Activated CD8-positive, alpha-beta memory T cell treated with anti-CD3 and anti-CD28 coated beads, Interleukin-2, amount 10 ng/mL, durations not matched to agents 7 days and 5 days (primary cell): ENCODE results near the gene ESRRG. TPM values are rescaled to one million over a fixed set of nuclear protein-coding genes. Genes with fewer than 3 reads are reported as not detected.

Experiments used
- ATAC-seq: fragments of 150-1000 bp; cut with Tn5 transposase; one replicate; pipeline ENCODE4 v1.10.0; 2021; ENCODE audit warnings: moderate library complexity
- CTCF ChIA-PET: fragments of 350-600 bp; sonication (Branson Sonifier 250); formaldehyde crosslinking; loops from one replicate; lab custom pipeline; 2021; ENCODE audit warnings: antibody characterized with exemption; lab: Charles Lee
- DNase-seq: peaks from one replicate; pipeline ENCODE4 v3.0.0-alpha.2; 2020
- H3K27ac Mint-ChIP-seq: one replicate; pipeline ENCODE4 v1.8.0; 2021; ENCODE audit warnings: mild to moderate bottlenecking, mixed read lengths
- H3K27me3 Mint-ChIP-seq: one replicate; pipeline ENCODE4 v1.8.0; 2021; ENCODE audit warnings: mixed read lengths
- H3K36me3 Mint-ChIP-seq: one replicate; pipeline ENCODE4 v1.8.0; 2021; ENCODE audit warnings: mild to moderate bottlenecking, mixed read lengths
- H3K4me1 Mint-ChIP-seq: one replicate; pipeline ENCODE4 v1.8.0; 2021; ENCODE audit warnings: mixed read lengths
- H3K4me3 Mint-ChIP-seq: one replicate; pipeline ENCODE4 v1.8.0; 2021; ENCODE audit warnings: mild to moderate bottlenecking, moderate library complexity, mixed read lengths
- H3K9me3 Mint-ChIP-seq: one replicate; pipeline ENCODE4 v1.8.0; 2022; ENCODE audit warnings: low read depth, mixed read lengths
- total RNA-seq, 2 experiments: library from RNA; stranded (reverse); gene quantifications; one replicate each; pipeline ENCODE4 v1.2.3, GENCODE V29; 2021

The ESRRG gene
- total RNA-seq, 2 experiments from 2014 or later: not detected

- Mint-ChIP-seq H3K27me3 (no peaks in the 10 kb centered on the region), H3K9me3 (no peaks in the 10 kb centered on the region), H3K27ac (no peak overlapping the region), H3K4me3 (no peak overlapping the region), H3K4me1 (no peaks in the 10 kb centered on the region), H3K36me3 (no peaks in the 10 kb centered on the region)
- DNase-seq (no peak), ATAC-seq (no peak)
- CTCF ChIA-PET: no interaction called here
Measured at GRCh38 chr1:216641669-216642460, 81.4 kb downstream of the ESRRG start.

DNA sequence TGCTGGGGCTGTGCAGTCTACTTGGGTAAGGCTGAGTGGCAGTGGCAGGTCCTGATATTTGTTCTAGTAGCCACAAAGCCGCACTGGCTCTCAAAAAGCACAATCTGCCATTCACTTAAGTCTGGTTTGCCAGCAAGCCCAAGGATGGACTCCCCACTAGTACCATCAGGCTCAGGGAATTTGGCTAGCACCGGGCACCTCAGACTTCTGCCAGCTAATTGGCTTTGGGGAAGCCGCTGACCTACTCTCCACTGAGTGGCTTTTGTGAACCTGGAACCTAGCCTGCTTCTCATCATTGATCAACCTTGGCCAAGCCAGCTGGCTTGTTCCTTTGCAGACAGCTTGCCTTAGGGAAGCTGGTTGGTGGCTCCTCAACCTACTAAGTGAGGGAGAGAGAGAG lies 83.1 kb downstream of the ESRRG start:
- H3K4me3 Mint-ChIP-seq: no peak overlapping the region
- H3K4me1 Mint-ChIP-seq: no peaks in the 10 kb centered on the region
- CTCF ChIA-PET: no interaction called here
- ATAC-seq (no peak), DNase-seq (no peak)
- H3K27ac Mint-ChIP-seq: no peak overlapping the region
- no peaks in the 10 kb centered on the region for H3K27me3 Mint-ChIP-seq
- H3K36me3 Mint-ChIP-seq: no peaks in the 10 kb centered on the region
- no peaks in the 10 kb centered on the region for H3K9me3 Mint-ChIP-seq

DNA sequence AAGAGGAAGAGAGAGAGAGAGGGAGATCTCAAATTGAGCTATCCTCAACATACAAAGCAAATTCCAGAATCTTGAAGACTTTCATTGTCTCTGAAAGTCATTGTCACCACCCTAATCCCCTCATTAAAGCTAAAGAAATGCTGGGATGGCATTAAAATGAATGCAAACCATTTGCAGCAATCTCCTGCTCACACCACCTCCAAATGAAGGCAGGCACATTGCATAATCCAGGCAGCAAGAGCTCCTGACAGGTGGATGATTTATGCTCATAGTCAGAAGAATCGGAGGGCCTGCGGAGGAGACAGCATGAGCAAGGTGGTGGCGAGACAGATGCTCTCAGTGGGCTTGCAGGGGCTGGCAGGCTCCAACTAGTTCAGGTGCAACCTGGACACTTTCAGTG lies 90.2 kb downstream of the ESRRG start:
- peaks cover 7% of the 10 kb centered on the region for H3K9me3 Mint-ChIP-seq
- ATAC-seq: no peak
- DNase-seq: no peak
- no peaks in the 10 kb centered on the region for H3K4me1 Mint-ChIP-seq
- H3K4me3 Mint-ChIP-seq: no peak overlapping the region
- CTCF ChIA-PET: no interaction called here
- H3K27me3 Mint-ChIP-seq: no peaks in the 10 kb centered on the region
- no peaks in the 10 kb centered on the region for H3K36me3 Mint-ChIP-seq
- H3K27ac Mint-ChIP-seq: no peak overlapping the region

DNA sequence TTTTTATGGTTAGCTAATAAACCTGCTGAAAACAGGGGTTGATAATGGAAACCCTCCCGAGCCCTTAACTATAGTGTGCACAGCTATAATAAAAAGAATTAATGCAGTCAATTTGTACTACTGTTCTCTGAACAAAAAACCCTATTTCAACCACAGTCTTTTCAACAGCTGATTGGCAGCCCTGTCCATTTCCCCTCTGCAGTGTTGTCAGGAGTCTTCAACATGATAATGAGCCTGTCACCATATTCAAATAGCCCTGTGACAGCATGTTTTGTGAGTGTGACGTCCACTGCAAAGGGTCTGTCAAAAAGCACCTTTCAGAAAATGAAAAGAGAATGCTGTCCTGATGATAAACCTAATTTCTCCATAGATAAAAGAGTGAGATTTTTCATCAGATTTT lies 92.7 kb downstream of the ESRRG start:
- Mint-ChIP-seq H3K36me3 (no peaks in the 10 kb centered on the region), H3K4me1 (no peaks in the 10 kb centered on the region), H3K27me3 (no peaks in the 10 kb centered on the region), H3K27ac (no peak overlapping the region), H3K4me3 (no peak overlapping the region), H3K9me3 (peaks cover 7% of the 10 kb centered on the region)
- DNase-seq (no peak), ATAC-seq (no peak)
- CTCF ChIA-PET: no interaction called here

- peaks cover 7% of the 10 kb centered on the region for H3K9me3 Mint-ChIP-seq
- no peaks in the 10 kb centered on the region for H3K36me3 Mint-ChIP-seq
- DNase-seq (no peak), ATAC-seq (no peak)
- H3K4me3 Mint-ChIP-seq: no peak overlapping the region
- no peaks in the 10 kb centered on the region for H3K27me3 Mint-ChIP-seq
- CTCF ChIA-PET: no interaction called here
- no peak overlapping the region for H3K27ac Mint-ChIP-seq
- no peaks in the 10 kb centered on the region for H3K4me1 Mint-ChIP-seq
Measured at GRCh38 chr1:216627252-216627651, 96.0 kb downstream of the ESRRG start.

GRCh38 chr1:216626394-216627067 lies 96.7 kb downstream of the ESRRG start:
- H3K4me3 Mint-ChIP-seq: no peak overlapping the region
- no peaks in the 10 kb centered on the region for H3K36me3 Mint-ChIP-seq
- ATAC-seq (no peak), DNase-seq (no peak)
- no peaks in the 10 kb centered on the region for H3K27me3 Mint-ChIP-seq
- peaks cover 4% of the 10 kb centered on the region for H3K9me3 Mint-ChIP-seq
- H3K4me1 Mint-ChIP-seq: no peaks in the 10 kb centered on the region
- H3K27ac Mint-ChIP-seq: no peak overlapping the region
- CTCF ChIA-PET: no interaction called here

GRCh38 chr1:216621536-216621935 lies 101.7 kb downstream of the ESRRG start:
- Mint-ChIP-seq H3K27me3 (no peaks in the 10 kb centered on the region), H3K27ac (no peak overlapping the region), H3K36me3 (no peaks in the 10 kb centered on the region), H3K9me3 (no peaks in the 10 kb centered on the region), H3K4me3 (no peak overlapping the region), H3K4me1 (no peaks in the 10 kb centered on the region)
- CTCF ChIA-PET: no interaction called here
- no peak for ATAC-seq
- DNase-seq: no peak

GRCh38 chr1:216617081-216617875 lies 106.0 kb downstream of the ESRRG start:
- no peak overlapping the region for H3K27ac Mint-ChIP-seq
- CTCF ChIA-PET: no interaction called here
- no peaks in the 10 kb centered on the region for H3K9me3 Mint-ChIP-seq
- no peak overlapping the region for H3K4me3 Mint-ChIP-seq
- ATAC-seq: no peak
- DNase-seq: no peak
- no peaks in the 10 kb centered on the region for H3K4me1 Mint-ChIP-seq
- no peaks in the 10 kb centered on the region for H3K36me3 Mint-ChIP-seq
- no peaks in the 10 kb centered on the region for H3K27me3 Mint-ChIP-seq

DNA sequence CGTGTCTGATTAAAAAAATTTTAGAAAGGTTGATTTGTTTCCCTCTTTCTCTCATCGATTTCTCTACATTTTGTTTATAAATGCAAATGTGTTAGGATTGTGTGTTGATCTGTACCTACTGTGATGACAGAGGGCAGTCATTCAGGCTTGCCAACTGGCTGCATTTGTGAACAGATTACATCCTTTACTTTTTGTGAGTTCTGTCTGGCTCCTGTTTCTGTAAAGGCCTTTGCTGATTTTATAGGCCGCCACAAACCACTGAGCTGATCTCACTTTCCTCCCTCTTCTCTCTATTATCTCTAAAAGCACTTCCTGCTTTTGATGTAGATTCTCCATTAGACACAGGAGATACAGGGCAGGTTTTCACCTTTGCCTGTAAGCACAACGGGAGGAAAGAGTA lies 106.8 kb downstream of the ESRRG start:
- DNase-seq (no peak), ATAC-seq (no peak)
- no peak overlapping the region for H3K27ac Mint-ChIP-seq
- H3K4me3 Mint-ChIP-seq: no peak overlapping the region
- no peaks in the 10 kb centered on the region for H3K4me1 Mint-ChIP-seq
- no peaks in the 10 kb centered on the region for H3K9me3 Mint-ChIP-seq
- no peaks in the 10 kb centered on the region for H3K27me3 Mint-ChIP-seq
- CTCF ChIA-PET: no interaction called here
- H3K36me3 Mint-ChIP-seq: no peaks in the 10 kb centered on the region

DNA sequence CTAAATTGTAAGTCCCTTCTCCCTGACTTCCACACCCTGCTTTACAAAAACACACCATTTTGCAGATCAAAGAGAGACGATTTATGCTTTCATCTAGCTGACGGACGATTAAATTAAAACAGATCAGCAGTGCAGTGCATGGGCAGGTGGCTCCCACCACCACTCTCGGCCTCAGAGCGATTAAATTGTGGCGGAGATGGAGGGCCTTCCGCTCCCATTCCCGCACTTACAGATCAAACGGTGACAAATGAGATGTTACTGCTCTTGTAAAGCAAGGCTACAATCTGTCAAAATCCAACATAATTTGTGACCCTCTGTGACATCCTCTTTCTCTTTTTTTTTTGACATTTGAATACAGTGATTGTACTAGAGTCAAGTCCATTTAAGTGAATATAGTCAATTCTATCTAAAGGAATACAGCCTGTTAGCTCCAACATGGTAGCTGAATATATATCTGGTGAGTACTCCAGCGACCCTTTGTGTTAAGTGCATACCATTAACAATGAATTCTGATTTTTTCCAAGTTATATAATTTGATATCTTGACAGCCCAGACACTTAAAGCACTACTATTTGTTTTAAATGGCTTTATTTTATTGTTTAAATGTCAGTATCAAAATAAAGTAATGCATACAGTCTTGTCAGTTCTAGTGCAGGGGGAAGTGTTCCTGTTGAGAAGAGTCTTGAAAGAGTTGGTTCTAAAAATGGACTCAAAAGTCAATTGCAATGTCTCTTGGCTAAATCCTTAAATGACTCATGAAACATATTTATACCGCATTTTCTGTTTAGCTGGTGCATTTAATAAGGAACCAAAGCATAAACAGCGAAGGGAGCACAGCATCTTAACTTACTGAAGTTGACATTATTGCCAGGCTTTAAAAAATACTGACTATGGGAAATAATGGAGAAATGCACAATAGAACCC lies 109.0 kb downstream of the ESRRG start:
- Mint-ChIP-seq H3K9me3 (no peaks in the 10 kb centered on the region), H3K4me1 (no peaks in the 10 kb centered on the region), H3K27me3 (no peaks in the 10 kb centered on the region), H3K27ac (no peak overlapping the region), H3K36me3 (no peaks in the 10 kb centered on the region), H3K4me3 (no peak overlapping the region)
- CTCF ChIA-PET: no interaction called here
- DNase-seq: no peak
- ATAC-seq: no peak

DNA sequence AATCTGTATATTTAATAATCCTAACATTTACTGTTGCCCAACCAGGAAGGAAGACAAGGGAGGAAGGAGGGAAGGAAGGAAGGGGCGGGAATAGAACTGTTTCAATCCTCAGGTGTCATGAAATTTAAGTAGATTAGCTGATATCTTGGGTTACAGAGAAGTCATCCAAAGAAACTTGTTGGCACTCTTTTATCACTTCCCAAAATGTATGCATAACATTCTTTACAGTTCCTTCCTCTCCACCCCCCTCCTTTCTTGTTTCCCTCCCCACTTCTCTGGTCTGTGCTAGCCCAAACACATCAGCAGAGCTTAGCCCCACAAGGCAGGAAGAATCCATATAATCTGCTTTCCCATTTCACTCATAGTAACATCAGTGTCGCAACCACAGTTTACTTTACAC lies 110.9 kb downstream of the ESRRG start:
- no peaks in the 10 kb centered on the region for H3K27me3 Mint-ChIP-seq
- no peak for ATAC-seq
- H3K4me3 Mint-ChIP-seq: no peak overlapping the region
- no peaks in the 10 kb centered on the region for H3K9me3 Mint-ChIP-seq
- no peak overlapping the region for H3K27ac Mint-ChIP-seq
- no peaks in the 10 kb centered on the region for H3K4me1 Mint-ChIP-seq
- no peaks in the 10 kb centered on the region for H3K36me3 Mint-ChIP-seq
- CTCF ChIA-PET: no interaction called here
- no peak for DNase-seq

DNA sequence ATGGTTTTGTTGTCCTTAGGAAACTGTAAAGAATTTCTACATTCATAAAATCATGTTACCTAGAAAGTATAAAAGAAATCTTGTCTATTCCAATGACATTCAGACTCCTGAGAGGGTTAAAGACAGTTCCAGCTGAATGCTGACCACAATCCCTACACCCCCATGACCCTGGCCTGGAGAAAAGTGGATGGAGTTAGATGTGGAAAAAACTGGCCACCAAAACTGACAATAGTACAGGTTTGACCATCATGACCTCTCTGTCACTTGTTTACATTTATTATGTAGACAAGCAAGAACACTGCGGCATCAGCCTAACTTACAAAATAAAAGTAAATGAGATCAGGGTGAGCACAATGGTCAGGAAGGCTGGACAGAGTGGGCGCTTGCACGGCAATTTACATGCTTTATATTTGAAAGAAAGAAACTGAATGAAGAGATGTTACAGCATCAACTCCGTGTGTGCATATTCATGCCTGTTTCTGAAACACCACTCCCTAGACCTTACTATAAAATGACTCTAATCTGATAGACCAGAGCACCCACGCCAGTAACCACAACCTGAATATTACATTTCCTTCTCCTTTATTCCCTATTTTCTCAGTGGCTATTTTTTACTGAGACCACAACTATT lies 116.0 kb downstream of the ESRRG start:
- Mint-ChIP-seq H3K27me3 (no peaks in the 10 kb centered on the region), H3K36me3 (no peaks in the 10 kb centered on the region), H3K9me3 (no peaks in the 10 kb centered on the region), H3K4me3 (no peak overlapping the region), H3K4me1 (no peaks in the 10 kb centered on the region), H3K27ac (no peak overlapping the region)
- CTCF ChIA-PET: no interaction called here
- DNase-seq (no peak), ATAC-seq (no peak)
